Measurements from ENCODE around the gene ST7.

The ST7 gene

GRCh38 chr7:117048882-117049281 lies 95.6 kb downstream of the ST7 start:
- no peak overlapping the region for H3K27ac ChIP-seq
- TF ChIP-seq CTCF (IDR thresholded peaks at IDR 0.05) = no peak
- TF ChIP-seq ZFX (IDR thresholded peaks at IDR 0.05; ENCODE audit: borderline replicate concordance) = no peak

GRCh38 chr7:117051808-117052207 lies 98.5 kb downstream of the ST7 start:
- no peak for TF ChIP-seq ZFX (IDR thresholded peaks at IDR 0.05; ENCODE audit: borderline replicate concordance)
- TF ChIP-seq CTCF (IDR thresholded peaks at IDR 0.05) = no peak
- H3K27ac ChIP-seq = no peak overlapping the region

DNA sequence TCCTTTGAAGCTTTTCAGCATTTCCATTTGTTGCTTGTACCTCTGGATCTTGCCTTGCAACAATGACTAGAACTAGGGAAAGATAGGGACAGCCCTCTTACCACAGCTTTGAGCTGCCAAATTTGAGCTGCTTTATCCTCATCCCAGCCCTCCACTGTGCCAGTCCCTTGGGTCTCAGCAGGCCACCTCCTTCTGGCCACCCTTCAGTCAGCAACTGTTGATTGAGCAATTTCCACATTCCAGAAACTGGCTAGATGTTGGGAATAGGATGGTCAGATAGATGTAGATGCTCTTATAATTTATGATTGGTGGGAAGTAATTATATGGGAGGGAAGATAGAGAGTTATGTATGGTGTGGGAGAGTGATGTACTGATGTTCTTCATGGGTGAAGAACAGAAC lies 100.1 kb downstream of the ST7 start:
- TF ChIP-seq CTCF (IDR thresholded peaks at IDR 0.05) (no peak), ZFX (IDR thresholded peaks at IDR 0.05; ENCODE audit: borderline replicate concordance) (no peak)
- H3K27ac ChIP-seq = no peak overlapping the region

- H3K27ac ChIP-seq = no peak overlapping the region
- no peak for TF ChIP-seq CTCF (IDR thresholded peaks at IDR 0.05)
- no peak for TF ChIP-seq ZFX (IDR thresholded peaks at IDR 0.05; ENCODE audit: borderline replicate concordance)
These were observed 108.5 kb downstream of the ST7 start for GRCh38 chr7:117061751-117062150.

- TF ChIP-seq CTCF (IDR thresholded peaks at IDR 0.05) (no peak), ZFX (IDR thresholded peaks at IDR 0.05; ENCODE audit: borderline replicate concordance) (no peak)
- H3K27ac ChIP-seq = no peak overlapping the region
These were observed 109.0 kb downstream of the ST7 start for GRCh38 chr7:117062300-117062699.

- no peak overlapping the region for H3K27ac ChIP-seq
- TF ChIP-seq ZFX (IDR thresholded peaks at IDR 0.05; ENCODE audit: borderline replicate concordance) = no peak
These were observed 111.4 kb downstream of the ST7 start for GRCh38 chr7:117064688-117065087.

- TF ChIP-seq CTCF (IDR thresholded peaks at IDR 0.05) (no peak), ZFX (IDR thresholded peaks at IDR 0.05; ENCODE audit: borderline replicate concordance) (no peak)
- no peak overlapping the region for H3K27ac ChIP-seq
These were observed 112.4 kb downstream of the ST7 start for GRCh38 chr7:117065571-117066150.

DNA sequence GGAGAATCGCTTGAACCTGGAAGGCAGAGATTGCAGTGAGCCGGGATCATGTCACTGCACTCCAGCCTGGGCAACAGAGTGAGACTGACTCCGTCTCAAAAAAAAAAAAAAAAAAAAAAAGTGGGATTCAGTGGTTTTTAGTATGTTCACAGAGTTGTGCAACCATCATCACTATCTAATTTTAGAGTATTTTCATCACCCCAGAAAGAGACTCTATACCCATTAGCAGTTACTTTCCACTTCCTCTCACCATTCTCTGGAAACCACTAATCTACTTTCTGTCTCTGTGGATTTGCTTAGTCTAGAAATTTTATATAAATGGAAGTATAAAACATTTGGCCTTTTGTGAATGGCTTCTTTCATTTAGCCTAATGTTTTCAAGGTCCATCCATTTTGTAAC lies 113.4 kb downstream of the ST7 start:
- TF ChIP-seq ZFX (IDR thresholded peaks at IDR 0.05; ENCODE audit: borderline replicate concordance) (no peak), CTCF (IDR thresholded peaks at IDR 0.05) (no peak)
- H3K27ac ChIP-seq = no peak overlapping the region

All from 22Rv1 (cell line).